HepG2 (cell line): ENCODE data around the gene ERRFI1. TPM values are rescaled to one million over a fixed set of nuclear protein-coding genes. Genes with fewer than 3 reads are reported as not detected.

Experiments
- AGO2 ChIP-seq: fragments of 200-400 bp; formaldehyde crosslinking; optimal IDR thresholded peaks from 2 replicates; pipeline ENCODE3; 2017; ENCODE audit warnings: mild to moderate bottlenecking, low read depth, low read length, moderate library complexity
- ARID2 ChIP-seq: sonication (generic); formaldehyde crosslinking; IDR thresholded peaks from 2 replicates; pipeline ENCODE4 v1.8.1; 2022; ENCODE audit warnings: mild to moderate bottlenecking, missing genetic modification reagents, borderline replicate concordance
- MAFF ChIP-seq: IDR thresholded peaks from 2 replicates; pipeline ENCODE4 v1.6.1; 2011; ENCODE audit warnings: low read depth, low read length, improper control_type of control experiment
- MBNL3 ChIP-seq: fragments of 250-450 bp; sonication (Bioruptor Pico); conservative IDR thresholded peaks from 2 replicates; pipeline ENCODE4 v1.8.0; 2022; ENCODE audit warnings: mild to moderate bottlenecking, inconsistent platforms
- REL ChIP-seq: sonication (generic); formaldehyde crosslinking; conservative IDR thresholded peaks from 2 replicates; pipeline ENCODE4 v1.8.0; 2022; ENCODE audit warnings: mild to moderate bottlenecking, missing genetic modification reagents, moderate library complexity
- SKIL ChIP-seq: sonication (generic); formaldehyde crosslinking; IDR thresholded peaks from 2 replicates; pipeline ENCODE4 v1.8.0; 2022; ENCODE audit warnings: missing genetic modification reagents, mild to moderate bottlenecking, moderate library complexity, borderline replicate concordance
- SMARCC2 ChIP-seq: fragments of 450-650 bp; IDR thresholded peaks from 2 replicates; pipeline ENCODE4 v1.6.1; 2017; ENCODE audit warnings: antibody characterized with exemption, mild to moderate bottlenecking
- TCF7L2 ChIP-seq: IDR thresholded peaks from 2 replicates; pipeline ENCODE4 v1.6.1; 2011; ENCODE audit warnings: mild to moderate bottlenecking, low read depth, low read length, moderate library complexity
- USF2 ChIP-seq, 2 experiments: sonication (generic) in 1 of 2; formaldehyde crosslinking in 1 of 2; IDR thresholded peaks; 2 replicates each; pipeline versions ENCODE4 v1.5.1 to v1.6.1; 2011 to 2020; ENCODE audit warnings: borderline replicate concordance in 1 of 2, low read depth in 1 of 2, low read length in 1 of 2, mild to moderate bottlenecking in 1 of 2, missing genetic modification reagents in 1 of 2, moderate library complexity in 1 of 2
- ZBTB38 ChIP-seq: sonication (generic); formaldehyde crosslinking; IDR thresholded peaks from 2 replicates; pipeline ENCODE4 v1.5.1; 2020; ENCODE audit warnings: mild to moderate bottlenecking, missing genetic modification reagents
- ZNF138 ChIP-seq: sonication (generic); formaldehyde crosslinking; IDR thresholded peaks from 2 replicates; pipeline ENCODE4 v1.5.0; 2020; ENCODE audit warnings: mild to moderate bottlenecking, low read depth, missing genetic modification reagents
- ZNF205 ChIP-seq: IDR thresholded peaks from 2 replicates; pipeline ENCODE4 v1.6.1; 2018; ENCODE audit warnings: missing biosample characterization, missing genetic modification reagents
- ZNF225 ChIP-seq: sonication (generic); formaldehyde crosslinking; IDR thresholded peaks from 2 replicates; pipeline ENCODE4 v1.4.0; 2020; ENCODE audit warnings: mild to moderate bottlenecking, missing genetic modification reagents
- ZNF652 ChIP-seq: IDR thresholded peaks from 2 replicates; pipeline ENCODE4 v1.6.1; 2016; ENCODE audit warnings: low read depth, borderline replicate concordance
- ZNF678 ChIP-seq: sonication (generic); formaldehyde crosslinking; IDR thresholded peaks from 2 replicates; pipeline ENCODE4 v1.4.0; 2020; ENCODE audit warnings: mild to moderate bottlenecking, missing genetic modification reagents
- ZNF740 ChIP-seq: sonication (generic); formaldehyde crosslinking; IDR thresholded peaks from 2 replicates; pipeline ENCODE4 v1.4.0; 2020; ENCODE audit warnings: missing genetic modification reagents
- ZSCAN21 ChIP-seq: sonication (generic); formaldehyde crosslinking; IDR thresholded peaks from 2 replicates; pipeline ENCODE4 v1.8.0; 2022; ENCODE audit warnings: mild to moderate bottlenecking, missing genetic modification reagents, moderate library complexity, borderline replicate concordance
- polyA plus RNA-seq, 8 experiments: library from polyadenylated mRNA; depleted of rRNA in 3 of 8; stranded (reverse) in 7 of 8; unstranded in 1 of 8; fragments of >200 nt; fragmentation: Illumina TruSeq in 4 of 8; extraction: Trizol in 4 of 8; gene quantifications; 2 replicates each; pipeline versions ENCODE4 v1.2.1 to v1.2.3, GENCODE V29; 2011 to 2016; ENCODE audit warnings: low read depth in 4 of 8, missing spikeins in 1 of 8, mixed read lengths in 1 of 8; ENCODE audit not compliant: insufficient read depth in 1 of 8
- total RNA-seq, 5 experiments: library from RNA; depleted of rRNA; stranded (reverse); fragments of >200 nt; fragmentation: Illumina TruSeq; extraction: Trizol; gene quantifications; 2 replicates each; pipeline ENCODE4 v1.2.3, GENCODE V29; 2016; ENCODE audit warnings: low read depth in 1 of 5
- TF ChIP-seq, protein P1 (sequence below): IDR thresholded peaks from 2 replicates; pipeline ENCODE4 v1.6.1; 2016
- TF ChIP-seq, protein P2 (sequence below): sonication (generic); formaldehyde crosslinking; IDR thresholded peaks from 2 replicates; pipeline ENCODE4 v1.4.0; 2020; ENCODE audit warnings: missing genetic modification reagents, borderline replicate concordance
- TF ChIP-seq, protein P3 (sequence below): sonication (generic); formaldehyde crosslinking; IDR thresholded peaks from 2 replicates; pipeline ENCODE4 v1.4.0; 2020; ENCODE audit warnings: missing genetic modification reagents

The ERRFI1 gene
- total and polyA plus RNA-seq, 2 of the 13 experiments (the other 11 are each of a cell fraction or from before 2014, with no cell fraction given) = 84.4 to 753 TPM

DNA sequence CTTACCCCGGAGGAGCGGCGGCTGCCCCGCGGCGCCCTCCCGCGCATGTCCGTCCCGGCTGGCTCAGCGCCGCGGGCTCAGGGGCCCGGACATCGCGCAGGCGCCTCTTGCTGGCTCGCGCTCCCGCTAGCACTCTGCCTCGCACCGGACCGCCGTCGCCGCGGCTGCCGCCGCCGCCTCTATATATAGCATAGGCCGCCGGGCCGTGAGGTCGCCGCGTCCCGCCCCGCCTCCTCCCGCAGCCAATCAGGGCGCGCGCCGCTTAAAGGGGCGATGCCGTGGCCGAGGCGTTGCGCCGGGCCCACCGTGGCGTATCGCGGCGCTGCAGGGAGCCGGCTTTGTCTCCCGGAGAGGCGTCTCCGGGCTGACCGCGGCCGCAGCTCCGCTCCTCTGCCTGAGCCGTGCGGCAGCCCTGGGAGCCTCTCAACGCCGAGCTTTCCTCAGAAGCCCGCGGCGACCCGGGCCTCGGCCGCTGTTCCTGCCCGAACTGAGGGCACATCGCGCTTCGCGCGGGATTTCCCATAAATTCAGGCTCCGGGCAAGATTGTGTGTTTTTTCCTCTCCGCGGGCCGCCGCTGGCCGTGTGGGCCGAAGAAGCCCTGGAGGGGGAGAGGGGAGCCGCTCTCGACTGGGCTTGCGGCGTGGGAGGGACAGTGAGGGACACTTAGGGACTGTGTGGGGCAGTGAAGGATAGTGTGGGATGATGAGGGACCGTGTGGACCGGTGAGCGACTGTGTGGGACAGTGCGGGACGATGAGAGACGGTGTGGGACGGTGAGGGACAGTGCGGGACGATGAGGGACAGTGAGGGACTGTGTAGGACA, at the start of gene ERRFI1 (continued):
- TF ChIP-seq USF2 (IDR thresholded peaks at IDR 0.05; ENCODE audit: low read depth, low read length) (no peak), USF2 (CRISPR knock-in tag; IDR thresholded peaks at IDR 0.05; ENCODE audit: borderline replicate concordance) (no peak), SMARCC2 (no peak), ZNF225 (CRISPR knock-in tag) (no peak; the same call in none of the 2 replicates), ZNF652 (CRISPR knock-in tag) (no peak), ZSCAN21 (CRISPR knock-in tag) (peak; percentile 91), REL (CRISPR knock-in tag) (peak; percentile 89), AGO2 (peak; percentile 97), ZNF138 (peak; percentile 89; the same call in 1 of the 2 replicates), MAFF (no peak), ZNF205 (CRISPR knock-in tag) (peak; percentile 78), ZNF740 (CRISPR knock-in tag) (no peak), TCF7L2 (no peak), MBNL3 (CRISPR knock-in tag) (no peak), ARID2 (CRISPR knock-in tag) (no peak), SKIL (CRISPR knock-in tag) (peak; percentile 76), ZNF678 (peak; percentile 29; the same call in 1 of the 2 replicates), ZBTB38 (CRISPR knock-in tag) (0 out of 2 replicates have a peak, but pooled peaks have one; percentile 48)
- TF ChIP-seq, protein P1, sequence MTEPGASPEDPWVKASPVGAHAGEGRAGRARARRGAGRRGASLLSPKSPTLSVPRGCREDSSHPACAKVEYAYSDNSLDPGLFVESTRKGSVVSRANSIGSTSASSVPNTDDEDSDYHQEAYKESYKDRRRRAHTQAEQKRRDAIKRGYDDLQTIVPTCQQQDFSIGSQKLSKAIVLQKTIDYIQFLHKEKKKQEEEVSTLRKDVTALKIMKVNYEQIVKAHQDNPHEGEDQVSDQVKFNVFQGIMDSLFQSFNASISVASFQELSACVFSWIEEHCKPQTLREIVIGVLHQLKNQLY (CRISPR knock-in tag) = 0 out of 2 replicates have a peak, but pooled peaks have one; percentile 10
- TF ChIP-seq, protein P2, sequence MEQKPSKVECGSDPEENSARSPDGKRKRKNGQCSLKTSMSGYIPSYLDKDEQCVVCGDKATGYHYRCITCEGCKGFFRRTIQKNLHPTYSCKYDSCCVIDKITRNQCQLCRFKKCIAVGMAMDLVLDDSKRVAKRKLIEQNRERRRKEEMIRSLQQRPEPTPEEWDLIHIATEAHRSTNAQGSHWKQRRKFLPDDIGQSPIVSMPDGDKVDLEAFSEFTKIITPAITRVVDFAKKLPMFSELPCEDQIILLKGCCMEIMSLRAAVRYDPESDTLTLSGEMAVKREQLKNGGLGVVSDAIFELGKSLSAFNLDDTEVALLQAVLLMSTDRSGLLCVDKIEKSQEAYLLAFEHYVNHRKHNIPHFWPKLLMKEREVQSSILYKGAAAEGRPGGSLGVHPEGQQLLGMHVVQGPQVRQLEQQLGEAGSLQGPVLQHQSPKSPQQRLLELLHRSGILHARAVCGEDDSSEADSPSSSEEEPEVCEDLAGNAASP (CRISPR knock-in tag) = peak; percentile 45; the same call in 1 of the 2 replicates
- TF ChIP-seq, protein P3, sequence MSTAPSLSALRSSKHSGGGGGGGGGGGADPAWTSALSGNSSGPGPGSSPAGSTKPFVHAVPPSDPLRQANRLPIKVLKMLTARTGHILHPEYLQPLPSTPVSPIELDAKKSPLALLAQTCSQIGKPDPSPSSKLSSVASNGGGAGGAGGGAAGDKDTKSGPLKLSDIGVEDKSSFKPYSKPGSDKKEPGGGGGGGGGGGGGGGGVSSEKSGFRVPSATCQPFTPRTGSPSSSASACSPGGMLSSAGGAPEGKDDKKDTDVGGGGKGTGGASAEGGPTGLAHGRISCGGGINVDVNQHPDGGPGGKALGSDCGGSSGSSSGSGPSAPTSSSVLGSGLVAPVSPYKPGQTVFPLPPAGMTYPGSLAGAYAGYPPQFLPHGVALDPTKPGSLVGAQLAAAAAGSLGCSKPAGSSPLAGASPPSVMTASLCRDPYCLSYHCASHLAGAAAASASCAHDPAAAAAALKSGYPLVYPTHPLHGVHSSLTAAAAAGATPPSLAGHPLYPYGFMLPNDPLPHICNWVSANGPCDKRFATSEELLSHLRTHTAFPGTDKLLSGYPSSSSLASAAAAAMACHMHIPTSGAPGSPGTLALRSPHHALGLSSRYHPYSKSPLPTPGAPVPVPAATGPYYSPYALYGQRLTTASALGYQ = peak; percentile 36
